ENCODE data around the gene GALNT13.

The GALNT13 gene

GRCh38 chr2:153917570-153917969 lies 45.8 kb downstream of the GALNT13 start:
- H3K9ac ChIP-seq, result no peak overlapping the region
- no peaks in the 10 kb centered on the region for H4K20me1 ChIP-seq (ENCODE audit: insufficient read depth)
- H3K79me2 ChIP-seq (ENCODE audit: insufficient read depth, low read depth), result no peaks in the 10 kb centered on the region
- no peaks in the 10 kb centered on the region for H3K27me3 ChIP-seq (ENCODE audit: insufficient read depth, low read depth)
- no peaks in the 10 kb centered on the region for H3K4me1 ChIP-seq (ENCODE audit: low read depth, poor library complexity, severe bottlenecking)
- no peak overlapping the region for H3K27ac ChIP-seq
- no peak overlapping the region for H3K4me2 ChIP-seq
- no peak for TF ChIP-seq CTCF (conservative IDR thresholded peaks at IDR 0.05; ENCODE audit: low read depth, low read length)
- no peaks in the 10 kb centered on the region for H3K36me3 ChIP-seq (ENCODE audit: insufficient read depth)
- no peak overlapping the region for H2AFZ ChIP-seq (ENCODE audit: low read depth)
- H3K4me3 ChIP-seq (IDR thresholded peaks at IDR 0.05; ENCODE audit: insufficient read depth, low read depth, low read length), result no peak overlapping the region

- H3K4me2 ChIP-seq, result no peak overlapping the region
- H4K20me1 ChIP-seq (ENCODE audit: insufficient read depth), result no peaks in the 10 kb centered on the region
- no peaks in the 10 kb centered on the region for H3K36me3 ChIP-seq (ENCODE audit: insufficient read depth)
- H2AFZ ChIP-seq (ENCODE audit: low read depth), result no peak overlapping the region
- no peaks in the 10 kb centered on the region for H3K79me2 ChIP-seq (ENCODE audit: insufficient read depth, low read depth)
- TF ChIP-seq CTCF (conservative IDR thresholded peaks at IDR 0.05; ENCODE audit: low read depth, low read length), result no peak
- no peak overlapping the region for H3K4me3 ChIP-seq (IDR thresholded peaks at IDR 0.05; ENCODE audit: insufficient read depth, low read depth, low read length)
- no peaks in the 10 kb centered on the region for H3K4me1 ChIP-seq (ENCODE audit: low read depth, poor library complexity, severe bottlenecking)
- H3K9ac ChIP-seq, result no peak overlapping the region
- no peaks in the 10 kb centered on the region for H3K27me3 ChIP-seq (ENCODE audit: insufficient read depth, low read depth)
- no peak overlapping the region for H3K27ac ChIP-seq
These were observed 63.8 kb downstream of the GALNT13 start for GRCh38 chr2:153935511-153935910.

GRCh38 chr2:153939124-153939796 lies 67.5 kb downstream of the GALNT13 start:
- Histone ChIP-seq H3K4me3 (IDR thresholded peaks at IDR 0.05; ENCODE audit: insufficient read depth, low read depth, low read length) (no peak overlapping the region), H3K4me2 (no peak overlapping the region), H3K9ac (no peak overlapping the region), H3K27me3 (ENCODE audit: insufficient read depth, low read depth) (no peaks in the 10 kb centered on the region), H4K20me1 (ENCODE audit: insufficient read depth) (no peaks in the 10 kb centered on the region), H2AFZ (ENCODE audit: low read depth) (no peak overlapping the region), H3K27ac (no peak overlapping the region), H3K36me3 (ENCODE audit: insufficient read depth) (no peaks in the 10 kb centered on the region), H3K79me2 (ENCODE audit: insufficient read depth, low read depth) (no peaks in the 10 kb centered on the region), H3K4me1 (ENCODE audit: low read depth, poor library complexity, severe bottlenecking) (no peaks in the 10 kb centered on the region)
- no peak for TF ChIP-seq CTCF (conservative IDR thresholded peaks at IDR 0.05; ENCODE audit: low read depth, low read length)

GRCh38 chr2:153940511-153940910 lies 68.8 kb downstream of the GALNT13 start:
- H2AFZ ChIP-seq (ENCODE audit: low read depth), result no peak overlapping the region
- no peak for TF ChIP-seq CTCF (conservative IDR thresholded peaks at IDR 0.05; ENCODE audit: low read depth, low read length)
- H4K20me1 ChIP-seq (ENCODE audit: insufficient read depth), result no peaks in the 10 kb centered on the region
- H3K27me3 ChIP-seq (ENCODE audit: insufficient read depth, low read depth), result no peaks in the 10 kb centered on the region
- H3K4me1 ChIP-seq (ENCODE audit: low read depth, poor library complexity, severe bottlenecking), result no peaks in the 10 kb centered on the region
- no peaks in the 10 kb centered on the region for H3K36me3 ChIP-seq (ENCODE audit: insufficient read depth)
- no peak overlapping the region for H3K4me3 ChIP-seq (IDR thresholded peaks at IDR 0.05; ENCODE audit: insufficient read depth, low read depth, low read length)
- no peak overlapping the region for H3K27ac ChIP-seq
- no peak overlapping the region for H3K4me2 ChIP-seq
- no peaks in the 10 kb centered on the region for H3K79me2 ChIP-seq (ENCODE audit: insufficient read depth, low read depth)
- no peak overlapping the region for H3K9ac ChIP-seq
